C4-2B (cell line): ENCODE measurements around the gene PPM1B.

Experiments
- CTCF ChIP-seq: fragments of 450-650 bp; conservative IDR thresholded peaks from 2 replicates; pipeline ENCODE4 v1.5.1; 2017; ENCODE audit warnings: mild to moderate bottlenecking
- ZFX ChIP-seq: fragments of 450-650 bp; IDR thresholded peaks from 2 replicates; pipeline ENCODE4 v1.6.1; 2017

GRCh38 chr2:44200011-44200410 is 31.3 kb downstream of the PPM1B start:
- TF ChIP-seq CTCF = no peak
- no peak for TF ChIP-seq ZFX
